HEK293 (cell line): ENCODE results near the gene LY86.

ENCODE experiments used
- CTCF ChIA-PET: fragments of 350-600 bp; formaldehyde crosslinking; extraction: SDS; loops from one replicate; lab custom pipeline; 2021; ENCODE audit warnings: antibody characterized with exemption; lab: Yijun Ruan, JAX
- POLR2A ChIA-PET: fragments of 300-600 bp; formaldehyde crosslinking; extraction: SDS; loops from one replicate; lab custom pipeline; 2020; ENCODE audit warnings: antibody characterized with exemption, inconsistent platforms; lab: Yijun Ruan, JAX
- H3K27ac ChIP-seq: fragments of 200-500 bp; sonication (Bioruptor generic); 2 replicates; pipeline ENCODE4 v1.5.1; 2014; ENCODE audit warnings: low read depth, low read length, control low read depth, inconsistent platforms; ENCODE audit errors: extremely low read depth
- H3K36me3 ChIP-seq, 2 experiments: fragments of 200-500 bp in 1 of 2; sonication (Bioruptor generic) in 1 of 2; 1 replicate in 1 of 2; 2 replicates in 1 of 2; pipeline ENCODE4 v1.5.1; 2014 to 2017; ENCODE audit warnings: inconsistent platforms in 2 of 2, low read length in 2 of 2; ENCODE audit not compliant: control insufficient read depth in 2 of 2, insufficient read depth in 1 of 2
- H3K4me1 ChIP-seq: fragments of 200-500 bp; sonication (Bioruptor generic); 2 replicates; pipeline ENCODE4 v1.5.1; 2014; ENCODE audit warnings: mild to moderate bottlenecking, low read length, inconsistent platforms; ENCODE audit not compliant: control insufficient read depth, insufficient read depth
- H3K4me3 ChIP-seq: 2 replicates; pipeline ENCODE4 v1.5.1; 2011; ENCODE audit warnings: low read depth, mild to moderate bottlenecking, control low read depth, low read length, moderate library complexity
- H3K9me3 ChIP-seq: fragments of 200-500 bp; sonication (Bioruptor generic); 2 replicates; pipeline ENCODE4 v1.5.1; 2014; ENCODE audit warnings: low read depth, low read length, inconsistent platforms; ENCODE audit not compliant: control insufficient read depth, insufficient read depth
- EGR2 ChIP-seq: fragments of 450-650 bp; formaldehyde crosslinking; IDR thresholded peaks from 2 replicates; pipeline ENCODE4 v1.5.1; 2016; ENCODE audit warnings: low read depth, missing biosample characterization, missing genetic modification characterization
- SCRT1 ChIP-seq: fragments of 450-650 bp; formaldehyde crosslinking; IDR thresholded peaks from 2 replicates; pipeline ENCODE4 v1.5.1; 2016; ENCODE audit warnings: missing biosample characterization, missing genetic modification characterization, borderline replicate concordance
- SCRT2 ChIP-seq: fragments of 450-650 bp; formaldehyde crosslinking; IDR thresholded peaks from 2 replicates; pipeline ENCODE4 v1.5.1; 2016; ENCODE audit warnings: missing biosample characterization, missing genetic modification characterization
- ZBTB1 ChIP-seq: fragments of 450-650 bp; formaldehyde crosslinking; IDR thresholded peaks from 2 replicates; pipeline ENCODE4 v1.5.1; 2016; ENCODE audit warnings: missing biosample characterization, missing genetic modification characterization
- ZFHX2 ChIP-seq: fragments of 450-650 bp; formaldehyde crosslinking; conservative IDR thresholded peaks from 2 replicates; pipeline ENCODE4 v1.5.1; 2016; ENCODE audit warnings: missing biosample characterization, missing genetic modification characterization
- ZNF157 ChIP-seq: fragments of 450-650 bp; formaldehyde crosslinking; IDR thresholded peaks from 2 replicates; pipeline ENCODE4 v1.5.1; 2016; ENCODE audit warnings: missing biosample characterization, missing genetic modification characterization
- ZNF654 ChIP-seq: fragments of 450-650 bp; formaldehyde crosslinking; IDR thresholded peaks from 2 replicates; pipeline ENCODE4 v1.5.1; 2016; ENCODE audit warnings: low read depth, missing biosample characterization, missing genetic modification characterization
- ZNF664 ChIP-seq: fragments of 450-650 bp; formaldehyde crosslinking; IDR thresholded peaks from 2 replicates; pipeline ENCODE4 v1.5.1; 2016; ENCODE audit warnings: missing biosample characterization, missing genetic modification characterization
- ZNF776 ChIP-seq: fragments of 450-650 bp; formaldehyde crosslinking; IDR thresholded peaks from 2 replicates; pipeline ENCODE4 v1.5.0; 2017; ENCODE audit warnings: missing biosample characterization, missing genetic modification characterization, borderline replicate concordance
- TF ChIP-seq, protein P1 (sequence below): fragments of 450-650 bp; formaldehyde crosslinking; IDR thresholded peaks from 2 replicates; pipeline ENCODE4 v1.5.1; 2016; ENCODE audit warnings: missing biosample characterization, missing genetic modification characterization
- TF ChIP-seq, protein P2 (sequence below): fragments of 450-650 bp; formaldehyde crosslinking; conservative IDR thresholded peaks from 2 replicates; pipeline ENCODE4 v1.5.1; 2016; ENCODE audit warnings: low read depth, missing biosample characterization, missing genetic modification characterization
- TF ChIP-seq, protein P3 (sequence below): fragments of 450-650 bp; formaldehyde crosslinking; IDR thresholded peaks from 2 replicates; pipeline ENCODE4 v1.5.1; 2016; ENCODE audit warnings: missing biosample characterization, missing genetic modification characterization
- TF ChIP-seq, protein P4 (sequence below): fragments of 450-650 bp; IDR thresholded peaks from 2 replicates; pipeline ENCODE4 v1.5.1; 2018; ENCODE audit warnings: missing biosample characterization, mild to moderate bottlenecking, missing genetic modification characterization
- TF ChIP-seq, protein P5 (sequence below): fragments of 450-650 bp; formaldehyde crosslinking; IDR thresholded peaks from 2 replicates; pipeline ENCODE4 v1.5.1; 2016; ENCODE audit warnings: missing biosample characterization, missing genetic modification characterization

Gene LY86

DNA sequence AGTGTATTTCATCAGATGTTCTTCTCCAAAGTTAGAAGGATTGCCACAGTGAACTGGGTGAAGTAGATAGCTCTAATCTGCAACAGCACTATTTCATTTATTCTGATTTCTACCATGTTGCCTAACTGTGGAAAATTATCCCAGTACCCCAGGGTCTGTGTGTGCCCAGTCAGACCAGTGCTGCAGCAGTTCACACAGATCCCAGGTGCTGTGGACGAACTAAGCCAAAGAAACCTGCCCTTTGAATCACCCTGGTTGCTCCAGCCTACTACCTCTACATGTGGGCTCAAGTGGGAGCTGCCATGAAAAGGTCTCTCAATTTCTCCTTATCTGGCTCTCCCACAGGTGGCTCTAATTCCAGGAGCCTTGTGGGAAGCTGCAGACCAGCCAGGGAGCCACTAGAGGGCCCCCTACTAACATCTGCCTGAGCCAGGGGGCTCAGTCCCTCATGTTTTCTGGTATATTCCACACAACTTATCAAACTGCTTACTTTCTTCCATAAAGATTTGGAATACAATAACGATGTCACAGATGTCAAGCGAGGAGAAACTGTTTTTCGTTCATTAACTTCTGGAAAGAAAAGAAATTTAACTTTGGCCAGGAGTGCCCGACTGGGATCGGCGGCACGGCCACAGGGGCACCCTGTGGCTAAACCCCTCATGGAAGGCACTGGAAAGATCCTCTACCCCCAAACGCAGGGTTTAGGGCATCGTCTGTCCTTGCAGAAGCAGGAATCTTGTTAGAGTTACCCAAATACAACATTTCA is 31.6 kb upstream of the LY86 start:
- ChIA-PET CTCF (interaction anchor here (0.5 to 6.3 kb wide), 27 partner anchors 10 to 1060 kb away, joined by 3 to 48 read pairs (median 3); no protein-coding TSS in a partner anchor), POLR2A (no interaction called here)
- H3K27ac ChIP-seq: no peak overlapping the region
- no peaks in the 10 kb centered on the region for H3K4me1 ChIP-seq
- no peak overlapping the region for H3K4me3 ChIP-seq
- H3K36me3 ChIP-seq: no peaks in the 10 kb centered on the region
- TF ChIP-seq ZNF157 (tag by site-specific recombination) (no peak), SCRT2 (peak; percentile 84), ZNF654 (peak; percentile 70), ZNF776 (no peak), ZBTB1 (tag by site-specific recombination) (no peak), SCRT1 (tag by site-specific recombination) (0 out of 2 replicates have a peak, but pooled peaks have one; percentile 33), ZFHX2 (tag by site-specific recombination) (peak; percentile 39), ZNF664 (tag by site-specific recombination) (peak; percentile 9; the same call in 1 of the 2 replicates), EGR2 (tag by site-specific recombination) (peak; percentile 72; the same call in 1 of the 2 replicates)
- TF ChIP-seq, protein P1, sequence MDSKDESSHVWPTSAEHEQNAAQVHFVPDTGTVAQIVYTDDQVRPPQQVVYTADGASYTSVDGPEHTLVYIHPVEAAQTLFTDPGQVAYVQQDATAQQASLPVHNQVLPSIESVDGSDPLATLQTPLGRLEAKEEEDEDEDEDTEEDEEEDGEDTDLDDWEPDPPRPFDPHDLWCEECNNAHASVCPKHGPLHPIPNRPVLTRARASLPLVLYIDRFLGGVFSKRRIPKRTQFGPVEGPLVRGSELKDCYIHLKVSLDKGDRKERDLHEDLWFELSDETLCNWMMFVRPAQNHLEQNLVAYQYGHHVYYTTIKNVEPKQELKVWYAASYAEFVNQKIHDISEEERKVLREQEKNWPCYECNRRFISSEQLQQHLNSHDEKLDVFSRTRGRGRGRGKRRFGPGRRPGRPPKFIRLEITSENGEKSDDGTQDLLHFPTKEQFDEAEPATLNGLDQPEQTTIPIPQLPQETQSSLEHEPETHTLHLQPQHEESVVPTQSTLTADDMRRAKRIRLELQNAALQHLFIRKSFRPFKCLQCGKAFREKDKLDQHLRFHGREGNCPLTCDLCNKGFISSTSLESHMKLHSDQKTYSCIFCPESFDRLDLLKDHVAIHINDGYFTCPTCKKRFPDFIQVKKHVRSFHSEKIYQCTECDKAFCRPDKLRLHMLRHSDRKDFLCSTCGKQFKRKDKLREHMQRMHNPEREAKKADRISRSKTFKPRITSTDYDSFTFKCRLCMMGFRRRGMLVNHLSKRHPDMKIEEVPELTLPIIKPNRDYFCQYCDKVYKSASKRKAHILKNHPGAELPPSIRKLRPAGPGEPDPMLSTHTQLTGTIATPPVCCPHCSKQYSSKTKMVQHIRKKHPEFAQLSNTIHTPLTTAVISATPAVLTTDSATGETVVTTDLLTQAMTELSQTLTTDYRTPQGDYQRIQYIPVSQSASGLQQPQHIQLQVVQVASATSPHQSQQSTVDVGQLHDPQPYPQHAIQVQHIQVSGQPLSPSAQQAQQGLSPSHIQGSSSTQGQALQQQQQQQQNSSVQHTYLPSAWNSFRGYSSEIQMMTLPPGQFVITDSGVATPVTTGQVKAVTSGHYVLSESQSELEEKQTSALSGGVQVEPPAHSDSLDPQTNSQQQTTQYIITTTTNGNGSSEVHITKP: 0 out of 2 replicates have a peak, but pooled peaks have one; percentile 4
- TF ChIP-seq, protein P2, sequence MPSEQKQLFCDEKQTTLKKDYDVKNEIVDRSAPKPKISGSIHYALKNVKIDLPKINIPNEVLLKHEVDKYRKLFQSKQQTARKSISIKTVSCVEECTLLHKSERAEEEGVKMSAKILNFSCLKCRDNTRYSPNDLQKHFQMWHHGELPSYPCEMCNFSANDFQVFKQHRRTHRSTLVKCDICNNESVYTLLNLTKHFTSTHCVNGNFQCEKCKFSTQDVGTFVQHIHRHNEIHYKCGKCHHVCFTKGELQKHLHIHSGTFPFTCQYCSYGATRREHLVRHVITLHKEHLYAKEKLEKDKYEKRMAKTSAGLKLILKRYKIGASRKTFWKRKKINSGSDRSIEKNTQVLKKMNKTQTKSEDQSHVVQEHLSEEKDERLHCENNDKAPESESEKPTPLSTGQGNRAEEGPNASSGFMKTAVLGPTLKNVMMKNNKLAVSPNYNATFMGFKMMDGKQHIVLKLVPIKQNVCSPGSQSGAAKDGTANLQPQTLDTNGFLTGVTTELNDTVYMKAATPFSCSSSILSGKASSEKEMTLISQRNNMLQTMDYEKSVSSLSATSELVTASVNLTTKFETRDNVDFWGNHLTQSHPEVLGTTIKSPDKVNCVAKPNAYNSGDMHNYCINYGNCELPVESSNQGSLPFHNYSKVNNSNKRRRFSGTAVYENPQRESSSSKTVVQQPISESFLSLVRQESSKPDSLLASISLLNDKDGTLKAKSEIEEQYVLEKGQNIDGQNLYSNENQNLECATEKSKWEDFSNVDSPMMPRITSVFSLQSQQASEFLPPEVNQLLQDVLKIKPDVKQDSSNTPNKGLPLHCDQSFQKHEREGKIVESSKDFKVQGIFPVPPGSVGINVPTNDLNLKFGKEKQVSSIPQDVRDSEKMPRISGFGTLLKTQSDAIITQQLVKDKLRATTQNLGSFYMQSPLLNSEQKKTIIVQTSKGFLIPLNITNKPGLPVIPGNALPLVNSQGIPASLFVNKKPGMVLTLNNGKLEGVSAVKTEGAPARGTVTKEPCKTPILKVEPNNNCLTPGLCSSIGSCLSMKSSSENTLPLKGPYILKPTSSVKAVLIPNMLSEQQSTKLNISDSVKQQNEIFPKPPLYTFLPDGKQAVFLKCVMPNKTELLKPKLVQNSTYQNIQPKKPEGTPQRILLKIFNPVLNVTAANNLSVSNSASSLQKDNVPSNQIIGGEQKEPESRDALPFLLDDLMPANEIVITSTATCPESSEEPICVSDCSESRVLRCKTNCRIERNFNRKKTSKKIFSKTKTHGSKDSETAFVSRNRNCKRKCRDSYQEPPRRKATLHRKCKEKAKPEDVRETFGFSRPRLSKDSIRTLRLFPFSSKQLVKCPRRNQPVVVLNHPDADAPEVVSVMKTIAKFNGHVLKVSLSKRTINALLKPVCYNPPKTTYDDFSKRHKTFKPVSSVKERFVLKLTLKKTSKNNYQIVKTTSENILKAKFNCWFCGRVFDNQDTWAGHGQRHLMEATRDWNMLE (tag by site-specific recombination): no peak
- TF ChIP-seq, protein P3, sequence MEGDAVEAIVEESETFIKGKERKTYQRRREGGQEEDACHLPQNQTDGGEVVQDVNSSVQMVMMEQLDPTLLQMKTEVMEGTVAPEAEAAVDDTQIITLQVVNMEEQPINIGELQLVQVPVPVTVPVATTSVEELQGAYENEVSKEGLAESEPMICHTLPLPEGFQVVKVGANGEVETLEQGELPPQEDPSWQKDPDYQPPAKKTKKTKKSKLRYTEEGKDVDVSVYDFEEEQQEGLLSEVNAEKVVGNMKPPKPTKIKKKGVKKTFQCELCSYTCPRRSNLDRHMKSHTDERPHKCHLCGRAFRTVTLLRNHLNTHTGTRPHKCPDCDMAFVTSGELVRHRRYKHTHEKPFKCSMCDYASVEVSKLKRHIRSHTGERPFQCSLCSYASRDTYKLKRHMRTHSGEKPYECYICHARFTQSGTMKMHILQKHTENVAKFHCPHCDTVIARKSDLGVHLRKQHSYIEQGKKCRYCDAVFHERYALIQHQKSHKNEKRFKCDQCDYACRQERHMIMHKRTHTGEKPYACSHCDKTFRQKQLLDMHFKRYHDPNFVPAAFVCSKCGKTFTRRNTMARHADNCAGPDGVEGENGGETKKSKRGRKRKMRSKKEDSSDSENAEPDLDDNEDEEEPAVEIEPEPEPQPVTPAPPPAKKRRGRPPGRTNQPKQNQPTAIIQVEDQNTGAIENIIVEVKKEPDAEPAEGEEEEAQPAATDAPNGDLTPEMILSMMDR (tag by site-specific recombination): peak; percentile 54
- TF ChIP-seq, protein P4, sequence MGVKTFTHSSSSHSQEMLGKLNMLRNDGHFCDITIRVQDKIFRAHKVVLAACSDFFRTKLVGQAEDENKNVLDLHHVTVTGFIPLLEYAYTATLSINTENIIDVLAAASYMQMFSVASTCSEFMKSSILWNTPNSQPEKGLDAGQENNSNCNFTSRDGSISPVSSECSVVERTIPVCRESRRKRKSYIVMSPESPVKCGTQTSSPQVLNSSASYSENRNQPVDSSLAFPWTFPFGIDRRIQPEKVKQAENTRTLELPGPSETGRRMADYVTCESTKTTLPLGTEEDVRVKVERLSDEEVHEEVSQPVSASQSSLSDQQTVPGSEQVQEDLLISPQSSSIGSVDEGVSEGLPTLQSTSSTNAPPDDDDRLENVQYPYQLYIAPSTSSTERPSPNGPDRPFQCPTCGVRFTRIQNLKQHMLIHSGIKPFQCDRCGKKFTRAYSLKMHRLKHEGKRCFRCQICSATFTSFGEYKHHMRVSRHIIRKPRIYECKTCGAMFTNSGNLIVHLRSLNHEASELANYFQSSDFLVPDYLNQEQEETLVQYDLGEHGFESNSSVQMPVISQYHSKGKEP (tag by site-specific recombination): no peak
- TF ChIP-seq, protein P5, sequence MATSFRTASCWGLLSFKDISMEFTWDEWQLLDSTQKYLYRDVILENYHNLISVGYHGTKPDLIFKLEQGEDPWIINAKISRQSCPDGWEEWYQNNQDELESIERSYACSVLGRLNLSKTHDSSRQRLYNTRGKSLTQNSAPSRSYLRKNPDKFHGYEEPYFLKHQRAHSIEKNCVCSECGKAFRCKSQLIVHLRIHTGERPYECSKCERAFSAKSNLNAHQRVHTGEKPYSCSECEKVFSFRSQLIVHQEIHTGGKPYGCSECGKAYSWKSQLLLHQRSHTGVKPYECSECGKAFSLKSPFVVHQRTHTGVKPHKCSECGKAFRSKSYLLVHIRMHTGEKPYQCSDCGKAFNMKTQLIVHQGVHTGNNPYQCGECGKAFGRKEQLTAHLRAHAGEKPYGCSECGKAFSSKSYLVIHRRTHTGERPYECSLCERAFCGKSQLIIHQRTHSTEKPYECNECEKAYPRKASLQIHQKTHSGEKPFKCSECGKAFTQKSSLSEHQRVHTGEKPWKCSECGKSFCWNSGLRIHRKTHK (tag by site-specific recombination): no peak
- no peaks in the 10 kb centered on the region for H3K9me3 ChIP-seq
